ENCODE data around the gene RTRAF. TPM values are rescaled to one million over a fixed set of nuclear protein-coding genes. Genes with fewer than 3 reads are reported as not detected.

The RTRAF gene
- total RNA-seq, 1 experiment from 2014 or later = 223 TPM

DNA sequence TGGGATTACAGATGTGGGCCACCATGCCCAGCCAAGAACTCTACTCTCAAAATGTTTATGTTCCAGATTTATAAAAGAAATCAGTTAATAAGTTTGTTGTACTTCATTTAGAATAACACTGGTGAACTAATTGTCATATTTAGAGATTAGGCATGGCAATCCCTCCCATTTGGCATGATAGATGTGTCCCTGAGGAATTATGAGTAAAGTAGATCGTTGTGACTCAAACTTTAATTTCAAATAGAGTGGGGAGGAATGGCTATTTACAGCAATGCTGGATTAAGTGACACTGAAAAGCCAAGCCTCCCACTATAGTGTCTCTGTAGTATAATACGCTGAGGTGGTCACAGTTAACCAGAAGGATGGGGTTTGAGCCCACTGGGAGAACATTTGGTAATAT, 39.3 kb upstream of the RTRAF start:
- H3K36me3 Mint-ChIP-seq (ENCODE audit: insufficient read depth, unreplicated experiment) = no peaks in the 10 kb centered on the region
- POLR2A ChIA-PET = no interaction called here
- no peak for DNase-seq

DNA sequence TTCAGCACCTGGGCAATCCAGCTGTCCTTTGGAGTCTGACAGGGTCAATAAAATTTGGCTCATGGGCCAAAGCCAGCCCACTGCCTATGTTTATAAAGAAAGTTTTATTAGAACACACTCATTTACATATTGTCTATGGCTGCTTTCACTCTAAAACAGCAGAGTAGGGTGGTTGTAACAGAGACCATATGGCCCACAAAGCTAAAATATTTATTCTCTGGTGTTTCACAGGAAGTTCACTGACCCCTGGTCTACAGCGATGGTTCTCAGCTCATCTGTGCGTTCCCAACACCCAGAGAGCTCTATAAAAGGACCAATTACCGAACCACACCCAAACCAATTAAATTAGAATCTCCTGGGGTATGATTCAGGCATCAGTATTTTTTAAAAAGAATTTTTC, 37.7 kb upstream of the RTRAF start:
- Histone ChIP-seq H3K9me3 (no peaks in the 10 kb centered on the region), H3K36me3 (ENCODE audit: control insufficient read depth, insufficient read depth, low read length) (no peaks in the 10 kb centered on the region), H3K4me1 (no peaks in the 10 kb centered on the region), H3K27me3 (replicated peaks; ENCODE audit: control insufficient read depth, insufficient read depth, low read length) (no peaks in the 10 kb centered on the region), H3K4me3 (ENCODE audit: low read depth, low read length) (no peak overlapping the region)
- TF ChIP-seq, protein P1, sequence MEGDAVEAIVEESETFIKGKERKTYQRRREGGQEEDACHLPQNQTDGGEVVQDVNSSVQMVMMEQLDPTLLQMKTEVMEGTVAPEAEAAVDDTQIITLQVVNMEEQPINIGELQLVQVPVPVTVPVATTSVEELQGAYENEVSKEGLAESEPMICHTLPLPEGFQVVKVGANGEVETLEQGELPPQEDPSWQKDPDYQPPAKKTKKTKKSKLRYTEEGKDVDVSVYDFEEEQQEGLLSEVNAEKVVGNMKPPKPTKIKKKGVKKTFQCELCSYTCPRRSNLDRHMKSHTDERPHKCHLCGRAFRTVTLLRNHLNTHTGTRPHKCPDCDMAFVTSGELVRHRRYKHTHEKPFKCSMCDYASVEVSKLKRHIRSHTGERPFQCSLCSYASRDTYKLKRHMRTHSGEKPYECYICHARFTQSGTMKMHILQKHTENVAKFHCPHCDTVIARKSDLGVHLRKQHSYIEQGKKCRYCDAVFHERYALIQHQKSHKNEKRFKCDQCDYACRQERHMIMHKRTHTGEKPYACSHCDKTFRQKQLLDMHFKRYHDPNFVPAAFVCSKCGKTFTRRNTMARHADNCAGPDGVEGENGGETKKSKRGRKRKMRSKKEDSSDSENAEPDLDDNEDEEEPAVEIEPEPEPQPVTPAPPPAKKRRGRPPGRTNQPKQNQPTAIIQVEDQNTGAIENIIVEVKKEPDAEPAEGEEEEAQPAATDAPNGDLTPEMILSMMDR (IDR thresholded peaks at IDR 0.05; ENCODE audit: insufficient read depth in 1 of 2, low read depth in 1 of 2, low read length in 1 of 2, severe bottlenecking in 1 of 2, unreplicated experiment in 1 of 2) = no peak
- no TSS peak for BruUV-seq (replicated peaks)
- Mint-ChIP-seq H3K4me3 (ENCODE audit: unreplicated experiment) (no peak overlapping the region), H3K27me3 (ENCODE audit: insufficient read depth, unreplicated experiment) (no peaks in the 10 kb centered on the region), H3K27ac (ENCODE audit: unreplicated experiment) (no peak overlapping the region), H3K36me3 (ENCODE audit: insufficient read depth, unreplicated experiment) (no peaks in the 10 kb centered on the region), H3K4me1 (ENCODE audit: low read depth, unreplicated experiment) (no peaks in the 10 kb centered on the region), H3K9me3 (ENCODE audit: unreplicated experiment) (peaks cover 11% of the 10 kb centered on the region)
- DNase-seq = no peak
- POLR2A ChIA-PET = interaction anchor here (0.7 kb wide), 1 partner anchor 49 kb away, joined by 3 read pairs; no protein-coding TSS in a partner anchor
- intact Hi-C loops (cut with micrococcal nuclease; ENCODE audit: unreplicated experiment) = no loop called here
- CTCF ChIA-PET = no interaction called here

More for the DNA sequence above, 39.3 kb upstream of the RTRAF start:
- no peak overlapping the region for H3K4me3 Mint-ChIP-seq (ENCODE audit: unreplicated experiment)
- TF ChIP-seq, protein P1 (IDR thresholded peaks at IDR 0.05; ENCODE audit: insufficient read depth in 1 of 2, low read depth in 1 of 2, low read length in 1 of 2, severe bottlenecking in 1 of 2, unreplicated experiment in 1 of 2) = no peak
- no peak overlapping the region for H3K4me3 ChIP-seq (ENCODE audit: low read depth, low read length)
- no peaks in the 10 kb centered on the region for H3K36me3 ChIP-seq (ENCODE audit: control insufficient read depth, insufficient read depth, low read length)
- peaks cover 11% of the 10 kb centered on the region for H3K9me3 Mint-ChIP-seq (ENCODE audit: unreplicated experiment)
- no peaks in the 10 kb centered on the region for H3K4me1 ChIP-seq
- H3K27me3 ChIP-seq (replicated peaks; ENCODE audit: control insufficient read depth, insufficient read depth, low read length) = no peaks in the 10 kb centered on the region
- no peaks in the 10 kb centered on the region for H3K27me3 Mint-ChIP-seq (ENCODE audit: insufficient read depth, unreplicated experiment)
- intact Hi-C loops (cut with micrococcal nuclease; ENCODE audit: unreplicated experiment) = no loop called here
- BruUV-seq (replicated peaks) = no TSS peak
- no peaks in the 10 kb centered on the region for H3K9me3 ChIP-seq
- H3K27ac Mint-ChIP-seq (ENCODE audit: unreplicated experiment) = no peak overlapping the region
- no peaks in the 10 kb centered on the region for H3K4me1 Mint-ChIP-seq (ENCODE audit: low read depth, unreplicated experiment)
- CTCF ChIA-PET = no interaction called here

DNA sequence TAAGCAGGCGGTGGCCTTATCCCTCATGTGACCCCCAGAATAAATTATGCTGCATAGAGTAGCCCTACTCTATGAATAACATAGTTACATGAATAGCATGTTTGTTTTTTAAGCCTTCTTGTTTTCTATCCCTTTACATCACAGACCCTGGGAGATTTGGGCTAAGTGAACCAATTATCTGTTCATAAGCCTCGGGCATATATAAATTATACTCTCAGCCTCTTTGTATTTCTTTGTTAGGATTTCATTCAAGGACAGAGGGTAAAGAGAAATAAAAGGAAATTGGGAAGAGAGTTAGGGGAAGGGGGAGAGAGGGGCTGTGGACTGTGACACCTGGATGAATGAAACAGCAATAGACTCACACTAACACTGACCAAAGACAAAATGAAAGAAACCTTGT, 35.3 kb upstream of the RTRAF start:
- Mint-ChIP-seq H3K27me3 (ENCODE audit: insufficient read depth, unreplicated experiment) (no peaks in the 10 kb centered on the region), H3K27ac (ENCODE audit: unreplicated experiment) (no peak overlapping the region), H3K4me1 (ENCODE audit: low read depth, unreplicated experiment) (no peaks in the 10 kb centered on the region), H3K4me3 (ENCODE audit: unreplicated experiment) (no peak overlapping the region), H3K9me3 (ENCODE audit: unreplicated experiment) (peaks cover 11% of the 10 kb centered on the region), H3K36me3 (ENCODE audit: insufficient read depth, unreplicated experiment) (no peaks in the 10 kb centered on the region)
- Histone ChIP-seq H3K9me3 (peaks cover 5% of the 10 kb centered on the region; the same call in 1 of the 2 replicates), H3K4me1 (no peaks in the 10 kb centered on the region), H3K27me3 (replicated peaks; ENCODE audit: control insufficient read depth, insufficient read depth, low read length) (no peaks in the 10 kb centered on the region), H3K36me3 (ENCODE audit: control insufficient read depth, insufficient read depth, low read length) (no peaks in the 10 kb centered on the region), H3K4me3 (ENCODE audit: low read depth, low read length) (no peak overlapping the region)
- DNase-seq = no peak
- TF ChIP-seq, protein P1 (IDR thresholded peaks at IDR 0.05; ENCODE audit: insufficient read depth in 1 of 2, low read depth in 1 of 2, low read length in 1 of 2, severe bottlenecking in 1 of 2, unreplicated experiment in 1 of 2) = no peak
- CTCF ChIA-PET = no interaction called here
- no TSS peak for BruUV-seq (replicated peaks)
- intact Hi-C loops (cut with micrococcal nuclease; ENCODE audit: unreplicated experiment) = no loop called here
- POLR2A ChIA-PET = no interaction called here
